ENCODE measurements around the gene GNGT2.

DNA sequence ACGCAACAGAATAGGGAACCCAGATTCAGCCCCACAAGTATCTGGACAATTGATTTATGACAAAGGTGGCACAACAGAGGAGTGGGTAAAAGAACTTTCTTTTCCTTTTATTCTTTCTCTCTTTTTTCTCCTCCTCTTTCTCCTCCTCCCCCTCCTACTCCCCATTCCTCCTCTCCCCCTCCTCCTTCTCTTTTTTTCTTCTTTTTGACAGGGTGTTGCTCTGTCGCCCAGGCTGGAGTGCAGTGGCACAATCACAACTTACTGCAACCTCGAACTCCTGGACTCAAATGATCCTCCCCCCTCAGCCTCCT lies 16.1 kb downstream of the GNGT2 start:
- TF ChIP-seq, protein P1, sequence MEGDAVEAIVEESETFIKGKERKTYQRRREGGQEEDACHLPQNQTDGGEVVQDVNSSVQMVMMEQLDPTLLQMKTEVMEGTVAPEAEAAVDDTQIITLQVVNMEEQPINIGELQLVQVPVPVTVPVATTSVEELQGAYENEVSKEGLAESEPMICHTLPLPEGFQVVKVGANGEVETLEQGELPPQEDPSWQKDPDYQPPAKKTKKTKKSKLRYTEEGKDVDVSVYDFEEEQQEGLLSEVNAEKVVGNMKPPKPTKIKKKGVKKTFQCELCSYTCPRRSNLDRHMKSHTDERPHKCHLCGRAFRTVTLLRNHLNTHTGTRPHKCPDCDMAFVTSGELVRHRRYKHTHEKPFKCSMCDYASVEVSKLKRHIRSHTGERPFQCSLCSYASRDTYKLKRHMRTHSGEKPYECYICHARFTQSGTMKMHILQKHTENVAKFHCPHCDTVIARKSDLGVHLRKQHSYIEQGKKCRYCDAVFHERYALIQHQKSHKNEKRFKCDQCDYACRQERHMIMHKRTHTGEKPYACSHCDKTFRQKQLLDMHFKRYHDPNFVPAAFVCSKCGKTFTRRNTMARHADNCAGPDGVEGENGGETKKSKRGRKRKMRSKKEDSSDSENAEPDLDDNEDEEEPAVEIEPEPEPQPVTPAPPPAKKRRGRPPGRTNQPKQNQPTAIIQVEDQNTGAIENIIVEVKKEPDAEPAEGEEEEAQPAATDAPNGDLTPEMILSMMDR (IDR thresholded peaks at IDR 0.05) = no peak
- TF ChIP-seq POLR2AphosphoS5 (IDR thresholded peaks at IDR 0.05) = no peak
